Measurements from ENCODE around the gene CCDC40. TPM values are rescaled to one million over a fixed set of nuclear protein-coding genes. Genes with fewer than 3 reads are reported as not detected.

Gene CCDC40
- total and polyA plus RNA-seq, 9 of the 15 experiments (the other 6 are each of a cell fraction or from before 2014, with no cell fraction given) = 0.07 to 0.33 TPM; not detected in 7

GRCh38 chr17:80005360-80006338 lies 30.8 kb upstream of the CCDC40 start (continued):
- TF ChIP-seq, protein P1, sequence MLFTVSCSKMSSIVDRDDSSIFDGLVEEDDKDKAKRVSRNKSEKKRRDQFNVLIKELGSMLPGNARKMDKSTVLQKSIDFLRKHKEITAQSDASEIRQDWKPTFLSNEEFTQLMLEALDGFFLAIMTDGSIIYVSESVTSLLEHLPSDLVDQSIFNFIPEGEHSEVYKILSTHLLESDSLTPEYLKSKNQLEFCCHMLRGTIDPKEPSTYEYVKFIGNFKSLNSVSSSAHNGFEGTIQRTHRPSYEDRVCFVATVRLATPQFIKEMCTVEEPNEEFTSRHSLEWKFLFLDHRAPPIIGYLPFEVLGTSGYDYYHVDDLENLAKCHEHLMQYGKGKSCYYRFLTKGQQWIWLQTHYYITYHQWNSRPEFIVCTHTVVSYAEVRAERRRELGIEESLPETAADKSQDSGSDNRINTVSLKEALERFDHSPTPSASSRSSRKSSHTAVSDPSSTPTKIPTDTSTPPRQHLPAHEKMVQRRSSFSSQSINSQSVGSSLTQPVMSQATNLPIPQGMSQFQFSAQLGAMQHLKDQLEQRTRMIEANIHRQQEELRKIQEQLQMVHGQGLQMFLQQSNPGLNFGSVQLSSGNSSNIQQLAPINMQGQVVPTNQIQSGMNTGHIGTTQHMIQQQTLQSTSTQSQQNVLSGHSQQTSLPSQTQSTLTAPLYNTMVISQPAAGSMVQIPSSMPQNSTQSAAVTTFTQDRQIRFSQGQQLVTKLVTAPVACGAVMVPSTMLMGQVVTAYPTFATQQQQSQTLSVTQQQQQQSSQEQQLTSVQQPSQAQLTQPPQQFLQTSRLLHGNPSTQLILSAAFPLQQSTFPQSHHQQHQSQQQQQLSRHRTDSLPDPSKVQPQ (CRISPR knock-in tag; IDR thresholded peaks at IDR 0.05; ENCODE audit: borderline replicate concordance) = no peak
- TF ChIP-seq CBX1 (IDR thresholded peaks at IDR 0.05; ENCODE audit: low read depth) (no peak), ZNF696 (CRISPR knock-in tag; conservative IDR thresholded peaks at IDR 0.05) (no peak), TARDBP (IDR thresholded peaks at IDR 0.05) (no peak), GABPB2 (CRISPR knock-in tag; conservative IDR thresholded peaks at IDR 0.05) (no peak), PHB (CRISPR knock-in tag; IDR thresholded peaks at IDR 0.05) (no peak), XRCC4 (IDR thresholded peaks at IDR 0.05; ENCODE audit: extremely low read depth, insufficient read depth, insufficient read length) (no peak), NEUROD1 (IDR thresholded peaks at IDR 0.05; ENCODE audit: borderline replicate concordance, low read depth, low read length, partially characterized antibody) (no peak), ZNF707 (CRISPR knock-in tag; conservative IDR thresholded peaks at IDR 0.05) (no peak), ZSCAN32 (CRISPR knock-in tag; IDR thresholded peaks at IDR 0.05) (no peak), PTBP1 (IDR thresholded peaks at IDR 0.05; ENCODE audit: low read depth, low read length) (no peak)
- TF ChIP-seq, protein P2, sequence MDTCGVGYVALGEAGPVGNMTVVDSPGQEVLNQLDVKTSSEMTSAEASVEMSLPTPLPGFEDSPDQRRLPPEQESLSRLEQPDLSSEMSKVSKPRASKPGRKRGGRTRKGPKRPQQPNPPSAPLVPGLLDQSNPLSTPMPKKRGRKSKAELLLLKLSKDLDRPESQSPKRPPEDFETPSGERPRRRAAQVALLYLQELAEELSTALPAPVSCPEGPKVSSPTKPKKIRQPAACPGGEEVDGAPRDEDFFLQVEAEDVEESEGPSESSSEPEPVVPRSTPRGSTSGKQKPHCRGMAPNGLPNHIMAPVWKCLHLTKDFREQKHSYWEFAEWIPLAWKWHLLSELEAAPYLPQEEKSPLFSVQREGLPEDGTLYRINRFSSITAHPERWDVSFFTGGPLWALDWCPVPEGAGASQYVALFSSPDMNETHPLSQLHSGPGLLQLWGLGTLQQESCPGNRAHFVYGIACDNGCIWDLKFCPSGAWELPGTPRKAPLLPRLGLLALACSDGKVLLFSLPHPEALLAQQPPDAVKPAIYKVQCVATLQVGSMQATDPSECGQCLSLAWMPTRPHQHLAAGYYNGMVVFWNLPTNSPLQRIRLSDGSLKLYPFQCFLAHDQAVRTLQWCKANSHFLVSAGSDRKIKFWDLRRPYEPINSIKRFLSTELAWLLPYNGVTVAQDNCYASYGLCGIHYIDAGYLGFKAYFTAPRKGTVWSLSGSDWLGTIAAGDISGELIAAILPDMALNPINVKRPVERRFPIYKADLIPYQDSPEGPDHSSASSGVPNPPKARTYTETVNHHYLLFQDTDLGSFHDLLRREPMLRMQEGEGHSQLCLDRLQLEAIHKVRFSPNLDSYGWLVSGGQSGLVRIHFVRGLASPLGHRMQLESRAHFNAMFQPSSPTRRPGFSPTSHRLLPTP (IDR thresholded peaks at IDR 0.05; ENCODE audit: borderline replicate concordance, extremely low read depth, insufficient read length) = no peak
- TF ChIP-seq, protein P3, sequence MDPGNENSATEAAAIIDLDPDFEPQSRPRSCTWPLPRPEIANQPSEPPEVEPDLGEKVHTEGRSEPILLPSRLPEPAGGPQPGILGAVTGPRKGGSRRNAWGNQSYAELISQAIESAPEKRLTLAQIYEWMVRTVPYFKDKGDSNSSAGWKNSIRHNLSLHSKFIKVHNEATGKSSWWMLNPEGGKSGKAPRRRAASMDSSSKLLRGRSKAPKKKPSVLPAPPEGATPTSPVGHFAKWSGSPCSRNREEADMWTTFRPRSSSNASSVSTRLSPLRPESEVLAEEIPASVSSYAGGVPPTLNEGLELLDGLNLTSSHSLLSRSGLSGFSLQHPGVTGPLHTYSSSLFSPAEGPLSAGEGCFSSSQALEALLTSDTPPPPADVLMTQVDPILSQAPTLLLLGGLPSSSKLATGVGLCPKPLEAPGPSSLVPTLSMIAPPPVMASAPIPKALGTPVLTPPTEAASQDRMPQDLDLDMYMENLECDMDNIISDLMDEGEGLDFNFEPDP (CRISPR knock-in tag; IDR thresholded peaks at IDR 0.05) = no peak
- TF ChIP-seq, protein P4, sequence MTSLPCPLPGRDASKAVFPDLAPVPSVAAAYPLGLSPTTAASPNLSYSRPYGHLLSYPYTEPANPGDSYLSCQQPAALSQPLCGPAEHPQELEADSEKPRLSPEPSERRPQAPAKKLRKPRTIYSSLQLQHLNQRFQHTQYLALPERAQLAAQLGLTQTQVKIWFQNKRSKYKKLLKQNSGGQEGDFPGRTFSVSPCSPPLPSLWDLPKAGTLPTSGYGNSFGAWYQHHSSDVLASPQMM (CRISPR knock-in tag; IDR thresholded peaks at IDR 0.05) = no peak
- TF ChIP-seq, protein P5, sequence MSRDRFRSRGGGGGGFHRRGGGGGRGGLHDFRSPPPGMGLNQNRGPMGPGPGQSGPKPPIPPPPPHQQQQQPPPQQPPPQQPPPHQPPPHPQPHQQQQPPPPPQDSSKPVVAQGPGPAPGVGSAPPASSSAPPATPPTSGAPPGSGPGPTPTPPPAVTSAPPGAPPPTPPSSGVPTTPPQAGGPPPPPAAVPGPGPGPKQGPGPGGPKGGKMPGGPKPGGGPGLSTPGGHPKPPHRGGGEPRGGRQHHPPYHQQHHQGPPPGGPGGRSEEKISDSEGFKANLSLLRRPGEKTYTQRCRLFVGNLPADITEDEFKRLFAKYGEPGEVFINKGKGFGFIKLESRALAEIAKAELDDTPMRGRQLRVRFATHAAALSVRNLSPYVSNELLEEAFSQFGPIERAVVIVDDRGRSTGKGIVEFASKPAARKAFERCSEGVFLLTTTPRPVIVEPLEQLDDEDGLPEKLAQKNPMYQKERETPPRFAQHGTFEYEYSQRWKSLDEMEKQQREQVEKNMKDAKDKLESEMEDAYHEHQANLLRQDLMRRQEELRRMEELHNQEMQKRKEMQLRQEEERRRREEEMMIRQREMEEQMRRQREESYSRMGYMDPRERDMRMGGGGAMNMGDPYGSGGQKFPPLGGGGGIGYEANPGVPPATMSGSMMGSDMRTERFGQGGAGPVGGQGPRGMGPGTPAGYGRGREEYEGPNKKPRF (IDR thresholded peaks at IDR 0.05; ENCODE audit: low read depth, low read length) = no peak

Data from K562 (cell line).